HG03280 (cell line): ENCODE data around the gene SMC4.

Experiments
- ATAC-seq: cut with Tn5 transposase; IDR thresholded peaks from one replicate; pipeline ENCODE4 v1.9.1; 2021; ENCODE audit warnings: mild to moderate bottlenecking, moderate library complexity; ENCODE audit not compliant: unreplicated experiment

The SMC4 gene

GRCh38 chr3:160474416-160474838 lies 75.0 kb downstream of the SMC4 start:
- ATAC-seq: no peak

GRCh38 chr3:160475153-160475552 lies 75.7 kb downstream of the SMC4 start:
- no peak for ATAC-seq

- no peak for ATAC-seq
Measured at GRCh38 chr3:160475884-160476283, 76.4 kb downstream of the SMC4 start.

- no peak for ATAC-seq
Measured at GRCh38 chr3:160477750-160478149, 78.3 kb downstream of the SMC4 start.

- no peak for ATAC-seq
Measured at GRCh38 chr3:160478338-160478737, 78.9 kb downstream of the SMC4 start.

GRCh38 chr3:160479376-160479775 lies 79.9 kb downstream of the SMC4 start:
- no peak for ATAC-seq

- ATAC-seq: no peak
Measured at GRCh38 chr3:160480931-160481330, 81.5 kb downstream of the SMC4 start.

GRCh38 chr3:160481856-160482255 lies 82.4 kb downstream of the SMC4 start:
- no peak for ATAC-seq

- ATAC-seq: no peak
Measured at GRCh38 chr3:160482796-160483195, 83.3 kb downstream of the SMC4 start.
